GM21526 (cell line): ENCODE measurements around the gene KCTD1.

Experiments
- ATAC-seq: cut with Tn5 transposase; IDR thresholded peaks from one replicate; pipeline ENCODE4 v1.9.1; 2021; ENCODE audit warnings: moderate library complexity; ENCODE audit not compliant: unreplicated experiment, low FRiP score

The KCTD1 gene

GRCh38 chr18:26550998-26551694 lies 2.8 kb upstream of the KCTD1 start:
- no peak for ATAC-seq

DNA sequence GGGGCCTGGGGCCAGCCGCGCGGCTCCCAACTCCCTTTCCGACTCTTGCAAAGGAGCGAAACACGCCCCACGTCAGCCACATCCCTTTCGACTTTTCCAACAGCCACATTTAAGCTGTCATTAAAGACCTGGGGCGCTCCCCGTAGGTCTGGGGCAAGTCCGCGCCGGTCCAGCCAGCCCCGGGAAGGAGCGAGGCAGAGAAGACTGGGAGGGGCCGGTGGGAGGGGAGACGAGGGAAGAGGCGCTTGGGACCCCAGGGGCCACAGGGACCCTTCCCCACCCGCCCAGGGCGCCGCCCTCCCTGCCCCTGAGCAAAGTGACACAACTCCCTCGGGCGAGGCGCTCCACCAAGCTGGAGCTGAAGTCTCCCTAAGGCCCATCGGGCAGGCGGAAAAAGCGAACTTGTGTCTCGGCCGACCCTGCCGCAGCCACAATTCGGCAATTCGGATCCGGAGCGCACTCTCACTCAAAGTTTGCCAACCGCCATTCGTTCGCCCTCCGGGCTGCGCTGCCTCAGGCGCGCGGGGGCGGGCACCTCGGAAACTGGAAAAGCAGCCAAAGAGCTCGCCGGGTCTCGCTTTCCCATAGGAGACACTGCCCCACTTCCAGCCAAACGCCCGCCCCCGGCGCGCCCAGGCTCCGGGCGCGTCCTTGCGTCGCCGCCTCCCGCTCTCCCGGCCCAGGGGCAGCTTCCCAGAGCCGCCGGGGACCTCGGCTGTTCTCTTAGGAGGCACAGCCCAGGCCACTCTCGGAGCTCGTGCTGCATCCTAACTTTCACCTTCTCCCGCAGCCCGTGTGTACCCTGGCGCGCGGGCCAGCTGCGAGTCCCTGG lies 1.1 kb upstream of the KCTD1 start:
- no peak for ATAC-seq

- peak; percentile 64 for ATAC-seq
These were observed 523 bp downstream of the KCTD1 start for GRCh38 chr18:26547646-26548414.

- no peak for ATAC-seq
These were observed 1.3 kb downstream of the KCTD1 start for GRCh38 chr18:26546875-26547645.

GRCh38 chr18:26546170-26546874 lies 2.0 kb downstream of the KCTD1 start:
- no peak for ATAC-seq

- no peak for ATAC-seq
These were observed 2.8 kb downstream of the KCTD1 start for GRCh38 chr18:26545335-26546123.

GRCh38 chr18:26544451-26544850 lies 3.9 kb downstream of the KCTD1 start:
- no peak for ATAC-seq

DNA sequence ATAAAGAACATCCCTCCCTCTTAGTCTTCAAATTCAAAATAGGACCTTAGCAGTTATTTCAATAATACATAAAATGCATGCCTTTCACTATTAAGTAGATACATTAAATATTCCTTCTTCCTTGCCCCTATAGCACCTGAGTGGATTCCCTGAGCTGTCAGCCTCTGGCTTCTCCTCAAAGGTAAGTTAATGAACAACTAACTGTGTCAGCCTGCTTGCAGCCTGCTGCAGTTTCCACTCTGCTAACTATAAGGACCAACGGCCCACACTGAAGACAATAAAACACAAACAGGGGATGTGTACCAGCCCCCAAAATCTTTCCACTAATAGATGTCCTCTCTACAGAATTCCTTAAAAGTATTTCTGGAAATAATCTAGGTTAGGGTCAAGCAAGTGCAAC lies 5.0 kb downstream of the KCTD1 start:
- ATAC-seq, result no peak

GRCh38 chr18:26540043-26540628 lies 8.2 kb downstream of the KCTD1 start:
- no peak for ATAC-seq

GRCh38 chr18:26538524-26538923 lies 9.8 kb downstream of the KCTD1 start:
- no peak for ATAC-seq

DNA sequence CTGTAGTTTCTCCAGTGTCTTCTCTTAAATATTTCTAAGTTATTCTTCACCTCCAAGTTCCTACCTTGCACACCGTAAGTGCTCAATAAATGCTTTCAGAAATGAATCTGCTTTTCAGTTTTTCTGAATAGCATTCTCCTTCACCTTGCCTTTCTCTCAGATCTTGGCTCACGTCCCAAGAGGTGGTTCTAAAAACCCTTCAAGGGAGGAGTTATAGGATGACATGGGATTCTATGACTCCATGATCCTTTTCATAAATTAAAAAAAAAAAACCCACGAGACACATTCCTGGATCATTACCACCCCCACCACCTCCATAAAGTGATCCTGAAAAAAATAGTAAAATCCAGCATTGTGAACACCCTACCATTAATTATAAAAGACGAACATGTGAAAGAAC lies 11.7 kb downstream of the KCTD1 start:
- no peak for ATAC-seq

GRCh38 chr18:26536032-26536431 lies 12.3 kb downstream of the KCTD1 start:
- no peak for ATAC-seq

DNA sequence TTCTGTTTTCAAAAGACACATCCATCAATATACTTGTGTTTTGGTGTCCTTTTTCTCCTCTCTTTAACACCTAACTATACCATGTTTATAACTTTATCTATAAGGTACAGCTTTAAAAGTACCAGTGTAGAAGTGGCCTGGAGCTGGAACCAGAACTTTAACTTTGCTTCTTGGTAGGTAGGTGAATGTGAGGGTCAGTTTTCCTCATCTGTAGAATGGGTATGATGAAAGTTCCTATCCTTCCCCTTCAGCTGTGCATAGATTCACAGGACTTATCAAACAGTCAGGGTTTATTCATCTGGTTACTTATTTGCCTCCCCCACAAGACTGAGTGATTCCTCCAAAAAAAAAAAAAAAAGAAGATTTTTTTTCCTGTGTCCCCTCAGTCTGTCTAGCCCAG lies 12.7 kb downstream of the KCTD1 start:
- no peak for ATAC-seq

GRCh38 chr18:26532367-26533340 lies 15.7 kb downstream of the KCTD1 start:
- no peak for ATAC-seq

- no peak for ATAC-seq
These were observed 16.6 kb downstream of the KCTD1 start for GRCh38 chr18:26531605-26532298.

- no peak for ATAC-seq
These were observed 21.5 kb downstream of the KCTD1 start for GRCh38 chr18:26526966-26527234.
